Neural crest cell (in vitro differentiated cells): Measurements from ENCODE around the gene ERCC3. TPM values are rescaled to one million over a fixed set of nuclear protein-coding genes. Genes with fewer than 3 reads are reported as not detected.
"Not testable (repeated sequence)": the region's sequence is repeated elsewhere in the genome, so short reads cannot be mapped to it uniquely, and the experiment has no call there.

Experiments used
- DNase-seq: peaks from one replicate; pipeline ENCODE4 v3.0.0; 2021; ENCODE audit warnings: low read depth, mixed read lengths, low spot score
- H3K27ac Mint-ChIP-seq: one replicate; pipeline ENCODE4 v1.8.0; 2021; ENCODE audit warnings: mild to moderate bottlenecking, mixed read lengths; ENCODE audit not compliant: unreplicated experiment
- H3K27me3 Mint-ChIP-seq: 2 replicates; pipeline ENCODE4 v1.8.0; 2021; ENCODE audit warnings: low read depth, mild to moderate bottlenecking, mixed read lengths
- H3K36me3 Mint-ChIP-seq: 2 replicates; pipeline ENCODE4 v1.8.0; 2021; ENCODE audit warnings: low read depth, mild to moderate bottlenecking, mixed read lengths
- H3K4me1 Mint-ChIP-seq: 2 replicates; pipeline ENCODE4 v1.8.0; 2021; ENCODE audit warnings: mixed read lengths
- H3K4me3 Mint-ChIP-seq: one replicate; pipeline ENCODE4 v1.8.0; 2021; ENCODE audit warnings: mild to moderate bottlenecking, mixed read lengths
- H3K9me3 Mint-ChIP-seq: 2 replicates; pipeline ENCODE4 v1.8.0; 2021; ENCODE audit warnings: mixed read lengths
- CTCF ChIP-seq: fragments of 200-600 bp; sonication (generic); conservative IDR thresholded peaks from 2 replicates; pipeline ENCODE4 v1.5.0; 2021; ENCODE audit warnings: antibody characterized with exemption, mild to moderate bottlenecking
- total RNA-seq: library from RNA; stranded (reverse); gene quantifications from 2 replicates; pipeline ENCODE4 v1.2.1, GENCODE V29; 2021

ERCC3 gene
- total RNA-seq, 1 donor from 2014 or later: 67.4 TPM

GRCh38 chr2:127233710-127234109, 60.2 kb downstream of the ERCC3 start:
- H3K36me3 Mint-ChIP-seq: peaks cover 9% of the 10 kb centered on the region
- H3K27ac Mint-ChIP-seq: no peak overlapping the region
- H3K4me3 Mint-ChIP-seq: no peak overlapping the region
- peaks cover 9% of the 10 kb centered on the region for H3K9me3 Mint-ChIP-seq
- H3K27me3 Mint-ChIP-seq: no peaks in the 10 kb centered on the region
- no peak for TF ChIP-seq CTCF
- DNase-seq: no peak
- H3K4me1 Mint-ChIP-seq: peaks cover 11% of the 10 kb centered on the region

- H3K36me3 Mint-ChIP-seq: no peaks in the 10 kb centered on the region
- H3K27me3 Mint-ChIP-seq: no peaks in the 10 kb centered on the region
- H3K27ac Mint-ChIP-seq: no peak overlapping the region
- peaks cover 5% of the 10 kb centered on the region for H3K9me3 Mint-ChIP-seq
- H3K4me1 Mint-ChIP-seq: peaks cover 15% of the 10 kb centered on the region
- no peak for TF ChIP-seq CTCF
- no peak overlapping the region for H3K4me3 Mint-ChIP-seq
- no peak for DNase-seq
These were observed 62.6 kb downstream of the ERCC3 start for GRCh38 chr2:127231130-127231865.

- no peak for TF ChIP-seq CTCF
- DNase-seq: no peak
- Mint-ChIP-seq H3K27me3 (no peaks in the 10 kb centered on the region), H3K4me1 (peaks cover 4% of the 10 kb centered on the region), H3K36me3 (no peaks in the 10 kb centered on the region), H3K4me3 (no peak overlapping the region), H3K27ac (no peak overlapping the region), H3K9me3 (peaks cover 5% of the 10 kb centered on the region)
These were observed 64.4 kb downstream of the ERCC3 start for GRCh38 chr2:127229555-127229954.

- Mint-ChIP-seq H3K9me3 (peaks cover 5% of the 10 kb centered on the region), H3K27me3 (no peaks in the 10 kb centered on the region)
These were observed 65.8 kb downstream of the ERCC3 start for GRCh38 chr2:127228102-127228501.

GRCh38 chr2:127227264-127227660, 66.7 kb downstream of the ERCC3 start:
- H3K4me3 Mint-ChIP-seq, H3K27ac Mint-ChIP-seq, DNase-seq, H3K27me3 Mint-ChIP-seq, H3K36me3 Mint-ChIP-seq, H3K4me1 Mint-ChIP-seq, H3K9me3 Mint-ChIP-seq: not testable (repeated sequence)

More at GRCh38 chr2:127228102-127228501, 65.8 kb downstream of the ERCC3 start:
- DNase-seq: no peak
- no peaks in the 10 kb centered on the region for H3K36me3 Mint-ChIP-seq
- no peak overlapping the region for H3K4me3 Mint-ChIP-seq
- H3K27ac Mint-ChIP-seq: no peak overlapping the region
- H3K4me1 Mint-ChIP-seq: peaks cover 7% of the 10 kb centered on the region
- no peak for TF ChIP-seq CTCF

- Mint-ChIP-seq H3K9me3 (peaks cover 5% of the 10 kb centered on the region), H3K4me1 (peaks cover 7% of the 10 kb centered on the region), H3K27me3 (no peaks in the 10 kb centered on the region), H3K4me3 (no peak overlapping the region), H3K27ac (no peak overlapping the region), H3K36me3 (no peaks in the 10 kb centered on the region)
- DNase-seq: no peak
- no peak for TF ChIP-seq CTCF
These were observed 67.3 kb downstream of the ERCC3 start for GRCh38 chr2:127226520-127227263.
